HEK293 (cell line): ENCODE measurements around the gene SRD5A1.

Source experiments
- CTCF ChIA-PET: fragments of 350-600 bp; formaldehyde crosslinking; extraction: SDS; loops from one replicate; lab custom pipeline; 2021; ENCODE audit warnings: antibody characterized with exemption; lab: Yijun Ruan, JAX
- POLR2A ChIA-PET: fragments of 300-600 bp; formaldehyde crosslinking; extraction: SDS; loops from one replicate; lab custom pipeline; 2020; ENCODE audit warnings: antibody characterized with exemption, inconsistent platforms; lab: Yijun Ruan, JAX
- H3K27ac ChIP-seq: fragments of 200-500 bp; sonication (Bioruptor generic); 2 replicates; pipeline ENCODE4 v1.5.1; 2014; ENCODE audit warnings: low read depth, low read length, control low read depth, inconsistent platforms; ENCODE audit errors: extremely low read depth
- H3K36me3 ChIP-seq, 2 experiments: fragments of 200-500 bp in 1 of 2; sonication (Bioruptor generic) in 1 of 2; 1 replicate in 1 of 2; 2 replicates in 1 of 2; pipeline ENCODE4 v1.5.1; 2014 to 2017; ENCODE audit warnings: inconsistent platforms in 2 of 2, low read length in 2 of 2; ENCODE audit not compliant: control insufficient read depth in 2 of 2, insufficient read depth in 1 of 2
- H3K4me1 ChIP-seq: fragments of 200-500 bp; sonication (Bioruptor generic); 2 replicates; pipeline ENCODE4 v1.5.1; 2014; ENCODE audit warnings: mild to moderate bottlenecking, low read length, inconsistent platforms; ENCODE audit not compliant: control insufficient read depth, insufficient read depth
- H3K4me3 ChIP-seq: 2 replicates; pipeline ENCODE4 v1.5.1; 2011; ENCODE audit warnings: low read depth, mild to moderate bottlenecking, control low read depth, low read length, moderate library complexity
- H3K9me3 ChIP-seq: fragments of 200-500 bp; sonication (Bioruptor generic); 2 replicates; pipeline ENCODE4 v1.5.1; 2014; ENCODE audit warnings: low read depth, low read length, inconsistent platforms; ENCODE audit not compliant: control insufficient read depth, insufficient read depth
- AEBP2 ChIP-seq: fragments of 450-650 bp; formaldehyde crosslinking; IDR thresholded peaks from 2 replicates; pipeline ENCODE4 v1.5.1; 2016; ENCODE audit warnings: missing biosample characterization, missing genetic modification characterization, borderline replicate concordance
- BCL11B ChIP-seq: fragments of 450-650 bp; formaldehyde crosslinking; IDR thresholded peaks from 2 replicates; pipeline ENCODE4 v1.5.1; 2016; ENCODE audit warnings: low read depth, missing biosample characterization, missing genetic modification characterization
- EGR2 ChIP-seq: fragments of 450-650 bp; formaldehyde crosslinking; IDR thresholded peaks from 2 replicates; pipeline ENCODE4 v1.5.1; 2016; ENCODE audit warnings: low read depth, missing biosample characterization, missing genetic modification characterization
- GLIS2 ChIP-seq: fragments of 450-650 bp; formaldehyde crosslinking; IDR thresholded peaks from 2 replicates; pipeline ENCODE4 v1.5.1; 2016; ENCODE audit warnings: missing biosample characterization, missing genetic modification characterization
- HOXA7 ChIP-seq: sonication (generic); formaldehyde crosslinking; IDR thresholded peaks from 2 replicates; pipeline ENCODE4 v1.8.1; 2022; ENCODE audit warnings: missing genetic modification reagents, borderline replicate concordance
- KLF1 ChIP-seq: fragments of 450-650 bp; formaldehyde crosslinking; IDR thresholded peaks from 2 replicates; pipeline ENCODE4 v1.5.1; 2016; ENCODE audit warnings: missing biosample characterization, missing genetic modification characterization
- MEIS1 ChIP-seq: sonication (generic); formaldehyde crosslinking; IDR thresholded peaks from 2 replicates; pipeline ENCODE4 v1.8.1; 2022; ENCODE audit warnings: missing genetic modification reagents, mild to moderate bottlenecking, borderline replicate concordance
- ZNF16 ChIP-seq: fragments of 450-650 bp; formaldehyde crosslinking; IDR thresholded peaks from 2 replicates; pipeline ENCODE4 v1.5.1; 2016; ENCODE audit warnings: low read depth, missing biosample characterization, missing genetic modification characterization
- ZNF23 ChIP-seq: fragments of 450-650 bp; formaldehyde crosslinking; IDR thresholded peaks from 2 replicates; pipeline ENCODE4 v1.5.1; 2016; ENCODE audit warnings: missing biosample characterization, missing genetic modification characterization, borderline replicate concordance
- ZNF239 ChIP-seq: fragments of 450-650 bp; formaldehyde crosslinking; IDR thresholded peaks from 2 replicates; pipeline ENCODE4 v1.5.1; 2016; ENCODE audit warnings: missing biosample characterization, missing genetic modification characterization
- ZNF266 ChIP-seq: fragments of 450-650 bp; formaldehyde crosslinking; IDR thresholded peaks from 2 replicates; pipeline ENCODE4 v1.5.1; 2016; ENCODE audit warnings: missing biosample characterization, missing genetic modification characterization, low read depth
- ZNF335 ChIP-seq: fragments of 450-650 bp; formaldehyde crosslinking; conservative IDR thresholded peaks from 2 replicates; pipeline ENCODE4 v1.5.1; 2016; ENCODE audit warnings: missing biosample characterization, missing genetic modification characterization
- ZNF362 ChIP-seq: fragments of 450-650 bp; formaldehyde crosslinking; IDR thresholded peaks from 2 replicates; pipeline ENCODE4 v1.5.1; 2016; ENCODE audit warnings: missing biosample characterization, missing genetic modification characterization
- ZNF37A ChIP-seq: fragments of 450-650 bp; IDR thresholded peaks from 2 replicates; pipeline ENCODE4 v1.5.1; 2018; ENCODE audit warnings: missing biosample characterization, missing genetic modification characterization
- ZNF391 ChIP-seq: fragments of 450-650 bp; formaldehyde crosslinking; IDR thresholded peaks from 2 replicates; pipeline ENCODE4 v1.5.1; 2016; ENCODE audit warnings: low read depth, missing biosample characterization, missing genetic modification characterization, borderline replicate concordance
- ZNF426 ChIP-seq: fragments of 450-650 bp; formaldehyde crosslinking; IDR thresholded peaks from 2 replicates; pipeline ENCODE4 v1.5.1; 2017; ENCODE audit warnings: missing biosample characterization, missing genetic modification characterization, mild to moderate bottlenecking, inconsistent platforms, moderate library complexity
- ZNF501 ChIP-seq: fragments of 450-650 bp; formaldehyde crosslinking; IDR thresholded peaks from 2 replicates; pipeline ENCODE4 v1.5.1; 2016; ENCODE audit warnings: missing biosample characterization, missing genetic modification characterization
- ZNF585B ChIP-seq: fragments of 450-650 bp; formaldehyde crosslinking; IDR thresholded peaks from 2 replicates; pipeline ENCODE4 v1.5.1; 2016; ENCODE audit warnings: missing biosample characterization, missing genetic modification characterization
- ZNF654 ChIP-seq: fragments of 450-650 bp; formaldehyde crosslinking; IDR thresholded peaks from 2 replicates; pipeline ENCODE4 v1.5.1; 2016; ENCODE audit warnings: low read depth, missing biosample characterization, missing genetic modification characterization
- ZNF747 ChIP-seq: fragments of 450-650 bp; formaldehyde crosslinking; IDR thresholded peaks from 2 replicates; pipeline ENCODE4 v1.5.1; 2016; ENCODE audit warnings: missing biosample characterization, missing genetic modification characterization
- ZNF76 ChIP-seq: fragments of 450-650 bp; formaldehyde crosslinking; IDR thresholded peaks from 2 replicates; pipeline ENCODE4; 2016; ENCODE audit warnings: low read depth, missing biosample characterization, missing genetic modification characterization, borderline replicate concordance
- ZNF768 ChIP-seq: fragments of 450-650 bp; formaldehyde crosslinking; IDR thresholded peaks from 2 replicates; pipeline ENCODE4 v1.5.1; 2018; ENCODE audit warnings: missing biosample characterization, mild to moderate bottlenecking, missing genetic modification characterization
- ZSCAN16 ChIP-seq: fragments of 450-650 bp; formaldehyde crosslinking; IDR thresholded peaks from 2 replicates; pipeline ENCODE4 v1.5.1; 2016; ENCODE audit warnings: missing biosample characterization, missing genetic modification characterization
- ZSCAN18 ChIP-seq: fragments of 450-650 bp; formaldehyde crosslinking; IDR thresholded peaks from 2 replicates; pipeline ENCODE4 v1.5.1; 2016; ENCODE audit warnings: missing biosample characterization, missing genetic modification characterization
- TF ChIP-seq, protein P1 (sequence below): fragments of 450-650 bp; formaldehyde crosslinking; IDR thresholded peaks from 2 replicates; pipeline ENCODE4 v1.5.1; 2017; ENCODE audit warnings: missing biosample characterization, missing genetic modification characterization

SRD5A1 gene

GRCh38 chr5:6634306-6634705 lies 1.1 kb downstream of the SRD5A1 start:
- Histone ChIP-seq H3K4me1 (peaks cover 7% of the 10 kb centered on the region), H3K4me3 (peak overlapping the region; percentile 86), H3K36me3 (peaks cover 14 to 25% of the 10 kb centered on the region in 2 experiments), H3K9me3 (no peaks in the 10 kb centered on the region), H3K27ac (no peak overlapping the region)
- TF ChIP-seq ZNF501 (tag by site-specific recombination) (no peak), ZNF335 (tag by site-specific recombination) (no peak), AEBP2 (tag by site-specific recombination) (no peak), ZNF391 (tag by site-specific recombination) (no peak), ZNF426 (tag by site-specific recombination) (no peak), ZNF362 (tag by site-specific recombination) (no peak), BCL11B (tag by site-specific recombination) (no peak), ZSCAN16 (no peak), ZNF23 (no peak), ZNF76 (tag by site-specific recombination) (no peak), KLF1 (no peak), ZSCAN18 (tag by site-specific recombination) (no peak)
- TF ChIP-seq, protein P1, sequence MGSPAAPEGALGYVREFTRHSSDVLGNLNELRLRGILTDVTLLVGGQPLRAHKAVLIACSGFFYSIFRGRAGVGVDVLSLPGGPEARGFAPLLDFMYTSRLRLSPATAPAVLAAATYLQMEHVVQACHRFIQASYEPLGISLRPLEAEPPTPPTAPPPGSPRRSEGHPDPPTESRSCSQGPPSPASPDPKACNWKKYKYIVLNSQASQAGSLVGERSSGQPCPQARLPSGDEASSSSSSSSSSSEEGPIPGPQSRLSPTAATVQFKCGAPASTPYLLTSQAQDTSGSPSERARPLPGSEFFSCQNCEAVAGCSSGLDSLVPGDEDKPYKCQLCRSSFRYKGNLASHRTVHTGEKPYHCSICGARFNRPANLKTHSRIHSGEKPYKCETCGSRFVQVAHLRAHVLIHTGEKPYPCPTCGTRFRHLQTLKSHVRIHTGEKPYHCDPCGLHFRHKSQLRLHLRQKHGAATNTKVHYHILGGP (tag by site-specific recombination): no peak
- ChIA-PET CTCF (interaction anchor here (0.7 kb wide), 1 partner anchor 111 kb away, joined by 3 read pairs; no protein-coding TSS in a partner anchor), POLR2A (no interaction called here)

DNA sequence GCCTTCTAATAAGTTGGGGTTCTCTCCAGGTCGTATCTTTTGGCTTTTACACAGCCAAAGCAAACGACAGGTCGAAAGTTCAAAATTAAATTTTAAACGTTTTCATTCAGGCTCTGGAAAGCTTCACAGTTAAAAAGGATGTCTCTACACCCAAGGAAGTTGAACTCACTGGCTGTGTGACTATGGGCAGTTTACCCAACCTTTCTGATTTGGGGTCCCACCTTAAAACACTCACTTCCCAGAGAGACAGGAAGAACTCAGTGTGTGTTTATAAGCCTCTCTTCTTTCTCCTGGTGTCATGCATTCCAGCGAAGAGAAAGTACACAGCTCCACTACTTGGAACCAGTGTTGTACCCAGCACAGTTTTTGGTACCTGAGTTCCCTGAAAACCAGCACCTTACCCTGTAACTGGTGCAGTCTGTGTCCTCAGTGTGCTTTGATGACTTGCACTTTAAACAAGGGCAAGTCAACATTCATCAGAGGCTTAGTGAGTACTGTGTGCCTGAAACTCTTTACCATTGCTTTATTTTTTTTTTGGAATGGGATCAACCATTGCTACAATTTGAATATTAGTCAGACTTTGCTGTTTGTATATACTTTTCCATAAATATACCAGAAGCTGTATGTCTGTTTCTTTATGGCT lies 1.7 kb downstream of the SRD5A1 start:
- POLR2A ChIA-PET: no interaction called here
- no peak overlapping the region for H3K4me3 ChIP-seq

GRCh38 chr5:6636293-6636692 lies 3.1 kb downstream of the SRD5A1 start:
- no peak overlapping the region for H3K27ac ChIP-seq
- CTCF ChIA-PET: interaction anchor here (0.6 kb wide), 2 partner anchors 59 to 66 kb away, joined by 3 read pairs; no protein-coding TSS in a partner anchor
- H3K9me3 ChIP-seq: no peaks in the 10 kb centered on the region
- TF ChIP-seq ZNF16 (tag by site-specific recombination) (no peak), ZNF266 (tag by site-specific recombination) (no peak), HOXA7 (CRISPR knock-in tag) (no peak), MEIS1 (CRISPR knock-in tag) (no peak), ZNF239 (tag by site-specific recombination) (no peak), ZNF747 (tag by site-specific recombination) (no peak), EGR2 (tag by site-specific recombination) (no peak), ZNF654 (no peak), ZNF585B (tag by site-specific recombination) (no peak), ZNF37A (no peak)
- TF ChIP-seq, protein P1 (tag by site-specific recombination): no peak
- H3K4me3 ChIP-seq: no peak overlapping the region
- POLR2A ChIA-PET: no interaction called here
- peaks cover 0 to 5% of the 10 kb centered on the region in 2 experiments; a peak in 2 of 3 replicates for H3K36me3 ChIP-seq
- peaks cover 7% of the 10 kb centered on the region for H3K4me1 ChIP-seq

More for the DNA sequence above, 1.7 kb downstream of the SRD5A1 start:
- Histone ChIP-seq H3K27ac (no peak overlapping the region), H3K36me3 (peaks cover 10 to 19% of the 10 kb centered on the region in 2 experiments)
- peak; percentile 80 for TF ChIP-seq ZNF768 (tag by site-specific recombination)
- TF ChIP-seq GLIS2 (tag by site-specific recombination): no peak
- TF ChIP-seq, all 188 proteins: peak for 1
- CTCF ChIA-PET: interaction anchor here (0.6 to 0.7 kb wide), 2 partner anchors 110 to 175 kb away, joined by 3 read pairs; no protein-coding TSS in a partner anchor
- Histone ChIP-seq H3K9me3 (no peaks in the 10 kb centered on the region), H3K4me1 (peaks cover 7% of the 10 kb centered on the region)
